ENCODE data around the gene TSPAN18. TPM values are rescaled to one million over a fixed set of nuclear protein-coding genes. Genes with fewer than 3 reads are reported as not detected.
"Not testable (repeated sequence)": the region's sequence is repeated elsewhere in the genome, so short reads cannot be mapped to it uniquely, and the experiment has no call there.

The TSPAN18 gene
- total RNA-seq, 1 donor from 2014 or later: 44.9 TPM

DNA sequence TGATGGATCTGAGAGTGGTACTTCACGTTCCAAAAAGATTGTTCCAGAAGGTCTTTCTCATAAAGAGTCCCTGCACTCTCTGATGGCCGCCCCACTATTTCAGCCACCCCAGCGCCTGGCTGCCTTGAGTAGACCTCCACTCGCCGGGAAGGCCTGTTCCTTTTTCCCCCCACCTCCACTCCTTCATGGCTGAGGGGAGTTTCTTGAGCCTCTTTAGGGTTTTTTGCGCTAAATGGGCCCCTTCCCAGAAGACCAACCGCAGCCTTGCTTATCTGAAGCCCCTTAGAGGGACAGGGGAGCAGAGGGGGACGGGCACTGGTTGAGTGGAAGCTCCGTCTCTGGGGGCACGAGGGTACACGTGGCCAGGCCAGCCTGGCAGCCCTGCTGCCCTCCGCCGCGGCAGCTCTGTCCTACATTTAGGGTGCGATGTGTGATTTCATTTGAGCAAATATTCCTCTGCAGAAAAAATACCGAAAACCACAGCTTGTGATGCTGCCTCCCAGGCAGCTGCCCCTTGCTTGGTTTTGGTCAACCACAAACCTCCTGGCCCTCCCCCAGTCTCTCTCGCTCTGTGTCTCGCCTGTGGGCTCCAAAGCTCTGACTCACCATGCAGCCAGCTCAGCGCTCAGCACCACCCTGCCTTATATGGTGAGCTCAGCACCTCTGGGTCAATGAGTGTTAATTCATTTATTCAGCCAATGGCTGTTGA lies 135.2 kb downstream of the TSPAN18 start:
- intact Hi-C loops (cut with micrococcal nuclease): loop anchor here (1.0 to 10.0 kb wide), 4 partner anchors 134 to 797 kb away; partner anchors contain the start of genes ACCS and CD82

DNA sequence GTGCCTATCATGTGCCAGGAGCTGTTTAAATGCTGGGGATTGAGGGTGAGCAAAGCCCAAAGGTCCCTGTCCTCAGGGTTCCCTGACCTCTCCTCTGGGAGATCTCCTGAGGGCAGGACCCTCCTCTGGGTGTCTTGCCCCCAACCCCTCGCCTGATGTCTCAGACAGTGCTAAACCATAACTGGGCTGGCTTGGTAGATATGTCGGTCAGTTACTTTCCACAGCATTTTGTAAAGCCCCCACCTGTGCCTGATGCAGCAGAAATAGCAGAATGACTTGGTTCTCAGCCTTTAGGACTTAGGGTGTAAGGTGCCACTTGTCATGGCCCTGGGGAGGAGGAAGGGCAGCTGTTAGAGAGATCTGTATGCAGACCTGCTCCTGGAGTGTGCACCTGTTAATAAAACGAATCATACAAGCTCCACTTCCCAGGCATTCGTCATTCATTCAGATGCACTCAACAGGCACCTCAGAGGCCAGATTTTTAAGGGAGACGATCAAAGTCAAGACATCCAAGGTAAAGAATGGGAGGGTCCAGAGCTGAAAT lies 135.9 kb downstream of the TSPAN18 start:
- intact Hi-C loops (cut with micrococcal nuclease): loop anchor here (1.0 to 10.0 kb wide), 4 partner anchors 134 to 798 kb away; partner anchors contain the start of genes ACCS and CD82

DNA sequence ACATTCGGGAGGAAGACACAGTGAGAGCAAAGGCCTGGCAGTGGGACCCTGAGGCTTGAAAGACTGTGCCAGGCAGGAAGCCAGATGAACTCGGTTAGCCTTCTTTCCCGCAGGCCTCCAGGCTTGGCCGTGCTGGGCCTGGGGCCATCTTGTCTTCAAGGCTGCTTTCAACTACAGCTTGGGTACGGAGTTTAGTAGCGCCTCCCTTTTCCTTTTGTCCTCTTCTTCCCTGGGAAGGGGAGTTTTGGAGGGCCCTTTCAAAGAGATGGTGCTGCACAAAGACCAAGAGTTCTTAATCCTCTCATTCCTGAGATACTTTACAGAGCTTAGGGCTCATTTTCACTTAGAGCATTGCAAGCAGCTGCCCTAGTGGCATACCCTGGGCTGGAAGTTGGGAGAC lies 136.5 kb downstream of the TSPAN18 start:
- intact Hi-C loops (cut with micrococcal nuclease): loop anchor here (5.0 to 10.0 kb wide), 2 partner anchors 296 to 798 kb away; partner anchors contain the start of genes ACCS and CD82

DNA sequence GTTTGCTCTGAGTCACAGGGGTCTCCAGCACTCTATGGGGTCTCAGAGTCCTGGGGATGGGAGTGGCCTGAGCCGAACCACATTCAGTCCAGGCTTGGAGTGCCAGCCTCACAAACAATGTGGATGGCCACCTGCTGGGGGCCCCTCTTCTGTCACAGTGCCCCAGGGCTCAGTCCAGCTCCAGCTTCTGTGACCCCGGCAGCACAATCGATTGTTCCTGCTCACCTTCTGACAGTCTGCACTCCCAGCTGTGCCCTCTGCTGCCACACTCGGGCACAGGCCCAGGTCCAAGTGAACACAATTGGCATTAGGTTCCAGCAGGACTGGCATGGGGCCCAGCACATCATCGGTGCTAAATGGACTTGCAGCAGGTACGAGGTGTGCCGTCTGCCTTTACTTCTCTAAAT lies 139.1 kb downstream of the TSPAN18 start:
- intact Hi-C loops (cut with micrococcal nuclease): loop anchor here (10.0 kb wide), 1 partner anchor 801 kb away; the partner anchor contains the start of gene ACCS

DNA sequence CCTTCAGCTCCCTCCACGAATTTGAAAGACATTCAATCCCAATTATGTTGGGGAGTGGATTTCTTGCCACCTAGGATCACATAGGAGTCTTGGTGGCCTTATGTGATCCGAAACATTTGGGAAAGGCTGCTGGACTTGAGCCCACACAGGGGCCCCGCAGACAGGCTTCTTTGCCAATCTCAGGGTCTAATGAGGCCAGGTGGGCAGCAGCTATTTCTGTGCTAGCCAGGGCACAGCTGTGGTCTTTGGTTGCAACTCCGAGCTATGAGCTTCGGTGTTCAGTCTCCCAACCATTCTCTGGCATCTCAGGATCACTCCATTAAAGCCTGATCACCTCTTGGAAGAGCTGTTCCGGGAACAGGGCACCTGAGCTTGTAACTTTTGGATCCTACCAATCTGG lies 139.5 kb downstream of the TSPAN18 start:
- intact Hi-C loops (cut with micrococcal nuclease): loop anchor here (10.0 kb wide), 1 partner anchor 801 kb away; the partner anchor contains the start of gene ACCS

DNA sequence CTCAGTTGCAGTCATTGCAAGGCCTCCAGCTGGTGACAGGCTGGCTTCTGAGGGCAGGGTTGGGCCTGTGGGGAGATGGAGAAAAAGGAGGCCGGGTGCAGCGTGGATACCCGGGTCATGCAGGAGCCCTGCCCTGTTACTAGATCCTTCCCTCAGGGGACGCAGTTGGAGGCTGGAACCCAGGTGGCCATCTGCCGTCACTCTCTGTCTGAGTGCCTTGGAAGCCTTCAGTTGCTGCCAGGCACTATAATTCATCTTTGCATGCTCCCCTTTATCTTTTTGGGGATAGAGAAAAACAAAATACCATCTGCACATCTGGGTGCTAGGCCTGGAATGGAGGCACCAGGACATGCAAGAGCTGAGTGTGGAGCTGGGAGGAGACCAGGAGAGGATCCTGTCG lies 141.3 kb downstream of the TSPAN18 start:
- intact Hi-C loops (cut with micrococcal nuclease): loop anchor here (10.0 kb wide), 1 partner anchor 803 kb away; the partner anchor contains the start of gene ACCS

DNA sequence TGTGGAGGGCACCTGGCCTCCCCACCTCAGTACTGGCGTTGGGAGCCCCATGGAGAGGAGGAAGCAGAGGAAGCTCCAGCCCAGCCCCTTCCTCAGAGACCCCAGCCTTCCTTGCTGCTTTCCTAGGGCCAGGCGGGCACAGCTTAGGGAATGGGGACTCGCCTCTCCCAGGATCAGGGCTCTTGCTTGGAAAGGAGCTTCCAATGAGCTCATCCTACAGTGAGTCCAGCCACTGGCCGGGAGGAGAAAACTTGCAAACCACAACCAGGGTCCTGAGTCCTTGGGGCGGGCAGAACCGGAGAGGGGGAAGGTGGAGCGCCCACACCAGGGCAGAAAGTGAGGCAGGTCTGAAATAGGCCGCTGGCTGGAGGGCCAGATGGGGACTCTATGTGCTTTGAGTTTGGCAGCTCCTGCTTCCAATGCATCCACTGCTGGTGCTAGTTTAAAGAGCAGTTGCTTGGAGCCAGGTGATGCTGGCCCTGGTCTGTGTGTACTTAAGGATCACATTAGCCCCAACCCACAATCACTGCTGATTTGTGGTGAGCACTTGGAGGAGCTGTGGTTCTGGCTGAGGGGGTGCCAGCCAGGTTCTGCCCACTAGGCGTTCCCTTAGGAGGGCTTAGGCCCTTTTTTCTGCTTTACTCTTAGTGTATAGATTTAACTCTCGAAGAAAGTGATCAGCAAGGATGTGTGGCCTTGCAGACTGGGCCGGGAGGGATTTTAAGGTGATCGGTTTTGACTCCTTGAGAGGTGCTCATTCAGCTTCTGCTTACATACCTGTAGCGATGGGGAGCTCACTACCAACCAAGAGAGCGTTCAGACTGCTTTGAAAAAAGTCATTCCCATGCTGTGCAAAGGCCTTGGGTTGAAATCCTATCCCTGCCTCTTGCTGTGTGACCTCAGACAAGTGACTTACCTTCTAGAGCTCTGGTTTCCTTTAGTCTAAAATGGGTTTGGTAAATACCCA lies 142.0 kb downstream of the TSPAN18 start:
- intact Hi-C loops (cut with micrococcal nuclease): loop anchor here (10.0 kb wide), 1 partner anchor 804 kb away; the partner anchor contains the start of gene ACCS

DNA sequence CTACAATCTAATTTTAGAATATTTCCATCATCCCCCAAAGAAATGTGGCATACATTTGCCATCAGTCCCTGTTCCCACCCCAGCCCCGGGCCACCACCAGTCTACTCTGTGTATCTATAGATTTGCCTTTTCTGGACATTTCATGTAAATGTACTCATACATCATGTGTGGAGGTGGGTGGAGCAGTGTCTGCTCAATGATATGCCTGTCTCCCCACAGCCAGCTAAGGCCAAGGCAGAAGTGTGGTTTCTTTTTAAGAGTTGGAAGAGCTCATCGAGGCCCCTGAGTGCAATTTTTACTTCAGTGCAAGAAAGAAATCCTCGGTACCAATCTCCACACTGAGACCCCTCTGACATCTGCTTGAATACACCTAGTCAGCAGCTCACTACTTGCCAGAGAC lies 143.4 kb downstream of the TSPAN18 start:
- intact Hi-C loops (cut with micrococcal nuclease): no loop called here

DNA sequence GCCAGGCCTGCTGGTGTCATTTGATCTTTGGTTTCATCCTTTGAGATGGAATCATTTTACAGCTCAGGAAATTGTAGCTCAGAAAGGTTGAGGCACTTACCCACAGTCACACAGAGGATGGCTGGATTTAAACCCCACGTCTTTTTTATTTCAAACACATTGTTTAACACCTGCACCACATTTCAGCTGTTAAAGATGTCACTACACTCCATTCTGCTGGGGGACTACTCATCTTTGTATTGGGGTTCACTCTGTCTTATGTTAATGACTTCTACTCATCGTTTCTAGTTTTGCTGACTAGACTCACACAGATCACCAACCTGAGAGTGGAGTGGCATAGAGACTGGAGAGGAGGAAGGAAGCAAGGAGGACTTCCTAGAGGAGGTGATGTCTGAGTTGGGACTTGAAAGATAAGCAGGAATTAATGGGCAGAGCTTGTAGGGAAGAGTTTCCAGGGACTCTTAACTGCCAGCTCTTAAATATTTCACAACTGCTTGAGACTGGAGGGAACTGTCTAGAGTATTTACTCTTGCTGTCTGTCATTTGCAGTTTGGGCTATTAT lies 143.9 kb downstream of the TSPAN18 start:
- intact Hi-C loops (cut with micrococcal nuclease): no loop called here

DNA sequence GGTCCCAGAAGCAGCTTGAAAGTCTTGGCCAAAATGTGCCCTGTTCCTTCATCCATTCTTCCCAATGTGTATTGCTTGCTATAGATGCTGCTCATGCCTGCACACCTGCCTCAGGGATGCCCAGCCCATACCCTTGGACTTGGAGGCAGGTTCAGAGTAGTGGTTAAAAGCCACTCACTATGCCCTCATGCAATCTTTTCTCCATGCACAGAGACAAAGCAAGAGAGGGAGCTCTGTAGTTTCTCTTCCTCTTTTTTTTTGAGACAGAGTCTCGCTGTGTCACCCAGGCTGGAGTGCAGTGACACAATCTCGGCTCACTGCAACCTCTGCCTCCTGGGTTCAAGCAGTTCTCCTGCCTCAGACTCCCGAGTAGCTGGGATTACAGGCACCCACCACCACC lies 144.9 kb downstream of the TSPAN18 start:
- intact Hi-C loops (cut with micrococcal nuclease): not testable (repeated sequence)

DNA sequence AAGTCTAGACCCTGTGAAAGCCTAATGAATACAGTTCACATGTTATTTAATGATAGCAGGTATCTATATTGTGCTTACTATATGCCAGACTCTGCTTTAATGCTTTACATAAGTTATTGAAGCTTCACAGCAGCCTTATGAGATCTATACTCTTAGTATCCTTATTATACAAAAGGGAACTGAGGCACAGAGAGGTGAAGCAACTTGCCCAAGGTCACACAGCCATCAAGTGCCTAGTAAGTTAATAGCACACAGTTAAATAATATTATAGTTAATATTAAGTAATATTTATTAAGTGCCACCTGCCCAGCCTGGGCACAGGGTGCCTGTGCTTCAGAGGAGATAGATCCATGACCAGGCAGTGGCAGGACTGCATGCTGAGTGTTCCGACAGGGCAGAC lies 145.8 kb downstream of the TSPAN18 start:
- intact Hi-C loops (cut with micrococcal nuclease): no loop called here

DNA sequence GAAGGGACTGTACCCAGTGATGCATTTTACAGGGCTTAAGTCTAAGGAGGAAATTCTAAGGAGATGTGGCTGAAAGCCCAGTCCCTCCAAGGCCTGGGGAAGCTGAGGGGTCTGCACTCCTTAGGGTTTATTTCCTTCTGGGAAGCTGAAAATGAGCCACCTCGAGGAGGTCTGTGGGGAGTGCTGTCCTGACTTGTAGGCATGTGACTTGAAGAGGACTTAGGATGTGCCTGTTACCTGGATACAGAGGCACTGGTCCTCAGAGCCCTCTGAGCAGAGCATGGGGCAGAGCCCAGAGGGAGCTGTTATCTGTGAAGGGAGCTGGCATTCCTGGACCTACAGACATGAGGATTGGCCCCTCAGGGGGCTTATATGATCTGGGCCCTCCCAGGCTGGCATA lies 146.8 kb downstream of the TSPAN18 start:
- intact Hi-C loops (cut with micrococcal nuclease): no loop called here

DNA sequence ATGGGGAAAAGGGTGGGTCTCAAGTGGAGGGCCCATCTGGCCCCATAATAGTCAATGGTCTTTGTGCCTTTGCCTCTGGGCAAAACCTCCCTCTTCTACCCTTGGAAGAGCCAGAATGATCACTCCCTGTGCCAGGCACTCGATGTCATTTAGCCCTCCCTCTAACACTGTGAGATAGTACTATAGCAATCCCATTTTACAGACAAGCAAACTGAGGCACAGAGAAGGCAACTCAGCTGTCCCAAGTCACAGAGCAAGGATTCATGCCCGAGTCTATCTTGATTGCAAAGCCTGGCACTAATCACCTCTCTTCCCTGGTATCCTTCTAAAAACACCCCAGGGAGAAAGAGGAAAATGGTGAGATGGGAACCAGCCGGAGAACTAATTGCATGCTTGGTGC lies 147.5 kb downstream of the TSPAN18 start:
- intact Hi-C loops (cut with micrococcal nuclease): no loop called here

DNA sequence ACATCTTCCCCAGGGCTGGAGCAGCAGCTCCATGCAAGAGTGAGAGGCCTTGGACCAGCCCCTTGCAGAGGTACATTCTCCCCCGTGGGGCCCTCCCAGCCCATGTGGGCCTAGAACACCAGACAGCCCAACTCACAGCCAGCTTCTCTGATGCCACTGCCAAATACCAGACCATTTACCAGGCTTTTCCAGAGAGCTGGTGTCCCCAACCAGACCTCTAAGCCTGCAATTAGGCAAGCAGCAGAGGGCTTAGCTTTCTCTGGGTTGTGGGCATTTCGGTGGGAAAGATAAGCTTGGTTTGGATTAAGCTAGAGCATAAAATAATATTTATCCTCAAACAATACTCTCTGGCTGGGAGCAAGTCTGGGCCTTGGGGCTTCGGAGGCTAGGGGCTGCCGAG lies 148.3 kb downstream of the TSPAN18 start:
- intact Hi-C loops (cut with micrococcal nuclease): no loop called here

DNA sequence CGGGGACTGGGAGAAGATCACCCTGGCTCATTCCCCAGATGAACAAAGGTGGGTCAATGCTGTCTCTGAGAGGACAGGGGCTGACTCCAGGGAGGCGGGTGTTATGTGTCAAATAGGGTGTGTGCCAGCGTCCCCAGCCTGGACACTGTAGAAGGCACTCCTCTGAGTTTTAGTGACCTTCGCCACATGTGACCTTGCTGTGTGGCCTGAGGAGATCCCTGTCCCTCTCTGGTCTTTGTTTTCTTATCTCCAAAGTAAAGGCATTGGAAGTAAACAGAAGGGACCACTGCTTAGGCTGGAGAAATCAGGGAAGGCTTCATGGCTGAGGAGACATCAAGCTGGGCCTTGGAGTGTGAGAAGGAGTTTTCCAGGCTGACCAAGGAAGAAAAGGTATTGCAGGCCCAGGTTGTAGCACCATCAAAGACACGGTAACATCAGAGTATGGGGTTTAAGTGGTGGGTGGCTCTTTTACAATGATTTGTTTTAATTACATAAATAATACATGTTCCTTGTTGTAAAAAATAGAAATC lies 149.5 kb downstream of the TSPAN18 start:
- intact Hi-C loops (cut with micrococcal nuclease): no loop called here

DNA sequence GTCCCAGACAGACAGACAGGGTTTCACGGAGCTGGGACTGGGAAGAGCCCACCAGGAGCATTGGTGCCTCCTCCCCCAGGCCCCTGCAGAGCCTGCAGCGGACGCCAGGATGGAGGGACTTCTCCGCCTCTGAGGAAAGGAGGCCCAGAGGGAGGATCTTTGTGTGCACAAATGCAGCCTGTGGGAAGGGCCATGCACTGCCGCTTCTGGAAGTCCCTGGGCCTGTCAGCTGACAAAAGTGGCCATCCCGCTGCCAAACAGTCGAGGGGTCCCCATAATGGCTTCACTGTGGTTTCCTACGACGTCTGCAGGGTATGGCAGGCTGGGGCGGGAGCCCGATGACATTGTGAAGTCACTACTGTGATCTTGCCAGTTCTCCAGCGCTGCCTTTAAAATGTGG lies 150.1 kb downstream of the TSPAN18 start:
- intact Hi-C loops (cut with micrococcal nuclease): no loop called here

DNA sequence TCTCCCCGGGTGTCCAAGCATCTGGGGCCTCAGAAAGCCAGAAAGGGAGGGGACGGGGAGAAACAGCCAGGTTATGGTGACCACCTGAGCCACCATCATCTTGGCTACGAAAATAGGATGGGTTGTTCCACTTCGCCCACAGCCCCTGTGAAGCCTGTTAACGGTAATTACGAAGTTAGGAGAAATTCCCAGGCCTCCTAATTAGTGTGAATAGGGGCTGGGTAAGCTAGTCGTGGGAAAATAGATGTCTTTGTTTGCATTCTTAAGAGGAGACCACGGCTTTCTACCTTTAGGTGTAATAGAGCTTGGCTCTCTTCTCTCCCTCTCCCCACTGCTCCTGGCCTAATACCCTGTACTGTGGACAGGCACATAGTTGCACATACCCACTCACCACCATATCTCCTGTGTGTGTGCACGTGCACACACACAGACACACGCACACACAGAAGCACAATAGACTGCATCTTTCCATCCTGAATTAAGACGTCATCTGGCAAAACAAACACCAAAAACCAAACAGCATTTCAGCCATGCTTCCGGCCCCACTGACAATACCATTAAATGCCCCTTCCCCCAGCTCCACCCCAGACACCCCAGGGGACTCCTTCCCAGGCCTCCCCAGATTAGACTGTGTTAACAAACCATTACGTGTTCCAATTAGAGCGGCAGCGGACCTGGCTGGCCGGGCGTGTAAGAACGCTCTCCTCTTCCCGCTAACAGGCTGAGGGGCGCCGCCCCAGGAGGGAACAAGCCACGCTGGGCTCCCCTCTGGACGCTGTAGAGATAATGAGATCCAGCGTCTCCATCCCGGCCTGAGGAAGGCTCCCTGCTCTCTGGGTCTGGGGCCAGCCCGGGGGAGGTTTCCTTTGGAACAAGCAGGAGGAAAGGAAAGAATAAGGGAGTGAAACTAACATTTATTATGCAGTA lies 151.1 kb downstream of the TSPAN18 start:
- intact Hi-C loops (cut with micrococcal nuclease): no loop called here

DNA sequence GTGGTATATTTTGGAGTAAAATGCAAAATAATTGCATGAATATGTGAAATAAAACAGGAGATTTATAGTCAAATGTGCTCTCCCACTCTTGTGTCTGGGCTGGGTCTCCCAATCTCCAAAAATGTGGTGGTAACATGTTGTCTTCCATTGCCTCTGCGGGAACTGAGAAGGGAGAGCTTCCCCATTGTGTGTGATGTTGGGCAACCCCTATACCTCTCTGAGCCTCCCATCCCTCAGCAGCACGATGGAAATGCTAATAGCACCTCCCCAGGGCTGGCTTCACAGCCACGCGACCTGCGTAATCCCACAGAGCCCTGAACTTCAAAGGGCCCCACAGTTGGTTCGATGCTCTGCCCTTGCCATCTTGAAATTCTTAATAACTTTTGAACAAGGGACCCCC lies 151.9 kb downstream of the TSPAN18 start:
- intact Hi-C loops (cut with micrococcal nuclease): no loop called here

DNA sequence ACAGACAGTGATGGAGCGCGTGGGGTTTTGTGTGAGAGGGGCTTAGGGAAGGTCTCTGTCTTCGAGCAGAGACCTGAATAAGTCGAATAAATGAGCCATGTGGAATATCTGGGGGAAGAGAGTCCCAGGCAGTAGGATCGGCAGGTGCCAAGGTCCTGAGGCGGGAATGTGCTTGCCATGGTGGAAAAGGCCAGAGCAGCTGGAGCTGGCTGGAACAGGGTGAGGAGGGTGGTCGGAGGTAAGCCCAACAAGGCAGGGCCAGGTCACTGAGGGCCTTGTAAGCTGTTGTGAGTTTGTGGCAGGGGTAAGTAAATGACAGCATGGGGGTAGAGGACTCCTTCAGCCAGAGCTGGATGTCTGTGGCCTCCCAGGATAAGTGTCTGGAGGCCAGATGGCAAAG lies 152.7 kb downstream of the TSPAN18 start:
- intact Hi-C loops (cut with micrococcal nuclease): no loop called here

DNA sequence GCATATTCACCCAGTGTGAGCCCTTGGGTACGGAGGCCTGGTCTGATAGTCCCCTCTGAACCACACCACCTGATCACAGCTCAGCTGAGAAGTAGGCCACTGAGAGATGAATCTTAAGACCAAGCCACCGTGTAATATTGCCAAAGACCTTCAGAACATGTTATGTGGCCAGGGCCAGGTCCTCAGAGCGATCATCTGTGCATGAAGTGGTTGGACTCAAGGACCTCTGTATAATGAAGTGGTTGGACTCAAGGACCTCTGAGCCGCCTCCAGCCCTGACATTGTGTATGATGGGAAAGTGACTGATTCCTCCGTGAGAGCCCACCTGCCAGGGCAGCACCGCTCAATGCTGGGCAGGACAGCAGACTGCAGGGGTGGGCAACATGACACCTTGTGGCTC lies 153.7 kb downstream of the TSPAN18 start:
- intact Hi-C loops (cut with micrococcal nuclease): no loop called here

All from T-helper 1 cell treated with Interleukin-12 subunit alpha and Interleukin-12 subunit beta and Interleukin-4 antibody, amounts not matched to agents 30 ng/mL and 1 ng/mL, for 36 hours (primary cell).